Stimulated activated naive CD4-positive, alpha-beta T cell treated with Interleukin-2 at 50 U/mL for 16 hours (primary cell): Measurements from ENCODE around the gene ADORA1.

Experiments
- DNase-seq: peaks from one replicate; lab custom pipeline; 2025; lab: John Stamatoyannopoulos, UW

ADORA1 gene

DNA sequence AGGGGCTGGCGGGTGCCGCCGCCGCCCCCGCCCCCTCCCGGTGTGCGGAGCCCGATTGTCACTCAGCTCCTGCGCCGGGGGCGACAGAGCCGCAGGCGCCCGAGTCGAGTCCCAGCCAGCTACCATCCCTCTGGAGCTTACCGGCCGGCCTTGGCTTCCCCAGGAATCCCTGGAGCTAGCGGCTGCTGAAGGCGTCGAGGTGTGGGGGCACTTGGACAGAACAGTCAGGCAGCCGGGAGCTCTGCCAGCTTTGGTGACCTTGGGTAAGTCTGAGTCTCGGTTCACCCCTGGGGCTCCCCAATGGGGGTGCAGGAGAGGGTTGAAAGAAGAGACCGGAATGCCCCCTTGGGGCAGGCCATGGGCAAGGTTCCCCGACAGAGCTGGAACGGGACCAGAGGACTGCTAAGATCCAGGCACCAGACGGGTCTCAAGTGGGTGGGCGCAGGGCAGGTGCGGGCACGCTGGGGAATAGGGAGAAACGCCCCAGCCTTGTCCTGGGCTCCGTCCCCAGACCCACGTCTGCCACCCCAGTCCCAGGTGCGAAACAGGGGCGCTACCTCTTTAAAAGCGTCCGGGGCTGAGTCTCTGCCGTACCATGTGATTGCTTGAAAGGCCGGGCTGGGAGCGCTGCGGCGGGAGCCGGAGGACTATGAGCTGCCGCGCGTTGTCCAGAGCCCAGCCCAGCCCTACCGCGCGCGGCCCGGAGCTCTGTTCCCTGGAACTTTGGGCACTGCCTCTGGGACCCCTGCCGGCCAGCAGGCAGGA is at the start of gene ADORA1:
Gene ADORA1, plus strand, starts transcription at position 61 of the 765 bp plus-strand sequence. CDS start 1,116 bp downstream, outside the sequence.
- no peak for DNase-seq

DNA sequence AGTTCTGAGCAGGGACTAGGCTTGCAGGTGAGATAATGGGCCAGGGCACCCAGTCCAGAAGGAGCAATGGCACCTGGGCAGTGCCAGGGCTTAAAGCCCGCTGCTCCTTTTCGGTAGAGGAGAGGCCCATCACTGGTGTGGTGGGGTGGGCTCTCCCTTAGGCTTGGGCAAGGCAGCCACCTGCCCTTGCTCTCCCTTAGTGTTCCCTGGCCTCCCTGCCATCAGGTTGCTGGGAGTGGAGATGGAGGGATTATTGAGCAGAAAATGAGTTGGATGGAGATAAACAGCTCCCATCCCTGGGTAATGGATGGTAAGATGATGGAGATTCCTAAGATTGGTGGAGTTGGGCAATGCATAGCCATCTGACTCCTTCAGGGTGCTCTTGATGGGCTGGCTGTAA is 49.6 kb upstream of the ADORA1 start:
- DNase-seq, result no peak

DNA sequence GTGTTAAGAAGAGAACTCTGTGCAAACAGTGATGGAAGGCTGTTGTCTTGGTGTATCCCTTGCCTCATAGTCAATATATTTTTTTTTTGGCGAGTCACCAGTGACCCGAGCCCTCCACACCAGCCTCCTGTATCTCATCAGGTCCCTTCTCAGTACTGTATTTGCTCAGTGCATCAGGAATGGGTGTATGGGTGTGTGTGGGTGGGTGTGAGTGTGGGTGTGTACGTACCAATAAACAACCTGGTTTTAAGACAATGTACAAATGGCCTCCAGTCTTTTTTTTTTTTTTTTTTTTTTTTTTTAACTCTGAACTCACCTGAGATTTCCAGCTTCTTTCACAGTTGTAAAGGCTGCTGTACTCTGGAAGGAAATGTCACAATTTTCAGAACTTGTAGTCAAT is 49.0 kb upstream of the ADORA1 start:
- no peak for DNase-seq

DNA sequence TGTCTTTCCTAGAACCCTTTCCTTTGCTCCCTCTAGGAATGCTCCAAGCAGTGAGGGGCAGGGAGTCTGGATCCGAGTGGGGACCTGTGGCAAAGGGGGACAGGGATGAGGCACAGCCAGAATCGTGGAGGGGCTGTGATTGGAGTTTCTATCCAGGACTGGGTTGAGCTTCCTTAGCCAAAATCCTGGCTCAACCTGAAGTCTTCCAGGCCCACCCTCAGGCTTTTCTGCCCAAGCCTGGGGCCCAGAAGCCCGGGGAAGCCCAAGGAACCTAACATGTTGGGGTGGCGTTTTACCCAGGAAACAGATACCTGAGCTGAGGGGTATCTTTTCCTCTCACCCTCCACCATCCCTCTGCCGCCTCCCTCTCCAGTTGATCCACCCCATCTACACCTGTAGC is 47.1 kb upstream of the ADORA1 start:
- no peak for DNase-seq

DNA sequence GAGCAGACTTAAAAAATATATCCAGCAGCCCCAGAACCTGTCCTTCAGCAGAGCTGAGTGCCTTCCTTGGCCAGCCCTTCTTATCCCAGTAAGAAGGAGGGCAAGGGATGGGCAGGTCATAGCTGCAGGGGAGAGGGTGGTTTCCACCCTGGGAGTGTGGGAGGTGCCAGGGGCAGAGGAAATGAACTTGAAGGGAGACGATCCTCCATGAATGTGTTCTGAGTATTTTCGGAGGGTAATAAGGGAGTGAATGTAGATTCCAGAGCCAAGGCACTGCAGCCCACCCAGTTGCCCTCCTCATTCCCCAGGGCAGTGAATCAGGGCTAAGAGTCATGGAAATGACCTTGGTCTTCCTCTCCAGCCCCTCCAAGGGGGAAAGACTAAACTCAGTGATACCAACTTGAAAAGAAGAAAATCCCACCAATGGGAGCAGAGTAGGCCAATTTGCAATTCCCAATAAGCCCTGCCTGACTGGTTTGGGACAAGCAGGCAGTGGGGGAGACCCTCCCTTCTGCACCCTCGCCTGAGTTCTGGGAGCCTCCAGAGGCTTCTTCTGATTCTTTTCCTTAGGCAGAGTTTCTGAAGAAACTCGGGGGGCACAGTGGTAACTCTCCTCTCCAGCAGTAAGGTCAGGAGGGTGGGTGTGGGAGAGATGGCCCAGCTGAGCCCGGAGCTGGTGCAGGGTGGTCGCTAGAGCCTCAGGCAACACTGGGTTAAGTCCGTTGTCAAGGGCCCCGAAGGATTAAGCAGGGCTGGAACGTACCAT is 45.9 kb upstream of the ADORA1 start:
- DNase-seq, result no peak

DNA sequence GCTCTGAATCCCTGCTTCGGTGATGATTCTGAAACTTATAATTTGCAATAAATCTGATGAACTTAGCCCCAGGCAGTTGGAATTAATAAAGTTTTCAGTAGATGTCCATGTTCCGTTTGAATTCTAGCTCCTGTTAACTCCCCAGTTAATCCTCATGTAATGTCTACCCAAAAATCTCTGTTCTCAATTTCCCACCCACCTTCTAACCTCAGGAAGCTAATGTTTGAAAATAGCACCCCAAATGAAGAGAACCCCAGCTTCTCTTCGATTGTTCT is 45.4 kb upstream of the ADORA1 start:
- DNase-seq, result no peak

DNA sequence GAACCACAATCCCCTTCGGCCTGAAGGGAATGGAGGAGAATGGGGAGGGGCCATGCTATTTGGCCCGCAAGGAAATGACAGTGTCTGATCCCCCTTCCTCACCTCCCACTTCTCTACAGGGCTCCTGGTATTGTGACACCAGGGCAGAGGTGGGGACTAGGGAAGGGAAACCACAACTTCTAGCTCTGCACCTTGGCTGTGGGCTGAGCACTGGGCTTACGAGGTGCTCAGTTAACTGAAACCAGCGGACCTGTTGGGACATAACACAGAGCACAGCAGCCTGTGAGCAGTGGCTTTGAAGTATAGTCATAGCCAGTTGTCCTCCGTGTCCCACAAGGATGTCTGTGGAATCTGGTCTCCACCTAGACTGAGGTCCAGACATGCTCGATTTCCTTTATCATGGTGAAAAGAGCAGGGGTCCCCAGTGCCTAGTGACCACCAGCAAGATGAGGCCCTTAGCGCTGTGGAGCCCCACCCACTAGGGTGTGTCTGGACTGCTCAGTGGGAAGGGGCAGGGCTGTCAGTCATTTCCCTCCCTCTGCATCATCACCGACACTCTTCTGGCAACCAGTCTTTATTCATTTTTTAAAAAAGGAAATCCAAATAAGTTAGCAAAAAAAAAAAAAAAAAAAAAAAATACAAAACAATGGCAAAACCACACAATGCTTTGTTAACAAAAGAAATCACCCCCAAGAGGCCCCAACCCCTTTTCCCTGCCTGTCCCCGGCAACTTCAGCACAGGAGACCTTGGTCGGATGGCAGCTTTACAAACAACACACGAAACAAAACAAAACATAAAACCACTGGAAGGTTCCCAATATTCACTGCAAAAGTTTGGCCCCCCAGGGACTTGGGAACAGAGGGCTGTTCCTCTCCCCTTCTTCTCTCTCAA is 44.7 kb upstream of the ADORA1 start:
- no peak for DNase-seq

DNA sequence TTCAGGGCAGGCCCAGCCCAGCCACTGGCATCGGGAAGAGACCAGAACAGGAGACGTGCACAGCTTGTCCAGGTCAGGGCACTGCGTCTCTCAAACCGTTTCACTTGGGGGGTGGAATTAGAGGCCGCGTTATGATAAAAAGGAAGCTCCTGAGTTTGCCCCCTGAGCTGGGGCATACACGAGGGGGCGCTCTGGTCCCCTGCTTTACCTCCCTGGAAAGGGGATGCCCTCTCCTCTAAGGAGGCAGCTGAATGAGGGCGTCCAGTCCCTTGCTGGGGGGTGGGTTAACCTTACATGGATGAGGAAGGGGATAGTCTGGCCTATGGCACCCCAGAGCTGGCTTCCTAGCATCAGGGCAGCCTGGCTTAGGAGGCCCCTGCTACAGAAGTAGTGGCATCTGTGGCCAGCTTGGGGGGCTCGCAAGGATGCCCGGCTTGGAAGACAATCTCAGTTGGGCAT is 44.0 kb upstream of the ADORA1 start:
- DNase-seq, result no peak

DNA sequence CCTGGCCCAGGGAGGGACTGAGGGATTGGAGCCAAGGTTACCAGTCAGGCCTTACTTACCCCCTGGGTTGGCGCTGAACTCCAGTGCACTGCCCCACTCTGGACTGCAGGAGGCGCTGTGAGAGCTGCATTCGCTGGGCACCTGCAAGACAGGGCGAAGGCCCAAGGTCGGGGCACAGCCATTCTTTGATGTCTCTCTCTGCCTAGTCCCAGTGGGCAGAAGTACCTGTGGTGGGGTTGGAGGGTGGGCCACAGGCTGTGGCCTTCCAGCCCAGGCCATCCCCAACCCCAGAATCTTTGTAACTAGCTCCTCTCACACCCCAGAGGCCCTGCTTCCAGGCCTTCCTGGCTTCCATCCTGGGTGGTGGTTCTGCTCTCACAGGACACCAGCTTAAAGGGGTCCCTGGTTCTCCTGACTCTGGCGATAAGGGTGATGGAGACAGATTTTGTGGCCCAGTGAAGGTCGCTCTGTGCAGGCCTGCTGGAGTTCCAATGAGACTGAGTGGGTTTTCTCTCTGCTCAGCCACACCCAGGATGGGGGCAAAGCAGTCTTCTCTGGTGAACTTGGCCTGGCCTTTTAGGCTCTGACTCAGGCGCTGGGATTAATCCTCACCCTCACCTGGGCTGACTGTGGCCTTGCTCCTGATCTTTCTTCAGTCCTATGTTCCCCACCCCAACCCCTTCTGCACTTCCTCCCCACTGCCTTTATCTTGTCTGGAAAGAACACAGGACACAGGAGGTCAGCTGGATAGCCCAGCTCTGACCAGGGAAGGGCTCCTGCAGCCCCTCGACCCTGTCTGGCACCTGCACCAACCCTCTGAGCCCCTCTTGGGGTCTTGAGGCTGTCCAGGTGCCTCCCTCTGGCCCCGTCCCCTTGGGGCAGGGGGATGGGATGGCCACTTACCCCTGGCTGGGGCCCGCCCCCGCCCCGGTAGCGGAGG is 42.7 kb upstream of the ADORA1 start:
- DNase-seq, result no peak

DNA sequence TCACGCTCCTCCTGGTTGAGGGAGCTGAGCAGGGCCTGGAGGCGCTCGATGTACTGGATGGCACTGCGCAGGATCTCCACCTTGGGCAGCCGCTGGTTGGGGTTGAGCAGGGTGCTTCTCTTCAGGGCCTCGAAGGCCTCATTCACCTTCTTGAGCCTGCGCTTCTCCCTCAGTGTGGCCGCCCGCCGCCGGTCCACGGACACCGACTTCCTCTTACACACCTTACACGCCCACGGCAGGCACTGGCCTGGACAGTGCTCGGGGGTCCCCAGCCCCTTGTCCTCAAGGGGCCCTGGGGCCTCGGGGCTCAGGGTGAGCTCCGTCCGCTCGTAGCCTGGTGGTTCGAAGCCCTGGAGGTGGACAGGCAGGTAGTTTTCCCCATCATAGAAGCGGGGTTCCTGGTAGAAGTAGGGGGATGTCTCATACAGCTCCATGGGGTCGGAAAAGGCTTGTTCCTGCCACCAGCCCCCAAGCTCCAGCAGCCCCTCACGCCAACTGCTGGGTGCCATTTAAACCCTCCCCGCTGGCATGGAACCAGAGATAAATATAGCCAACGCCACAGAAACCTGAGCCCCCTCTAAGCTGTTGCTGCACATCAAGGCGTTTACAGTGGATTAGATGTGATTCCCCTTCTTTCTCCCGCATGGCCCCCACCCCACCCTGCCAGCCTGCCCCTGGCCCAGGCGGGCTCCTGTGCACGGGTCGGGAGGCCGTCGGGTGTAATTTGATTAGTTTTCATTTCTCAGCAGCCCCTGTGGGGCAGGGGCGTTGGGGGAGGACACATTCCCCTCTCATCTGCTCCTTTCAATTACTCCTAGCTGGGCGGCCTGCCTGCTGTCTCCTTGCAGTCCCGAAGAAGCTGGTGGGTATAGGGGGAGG is 41.8 kb upstream of the ADORA1 start, which contains the start of gene MYOG:
Gene MYOG, minus strand, starts transcription at position 485 of the 879 bp plus-strand sequence. Its CDS starts 51 bp downstream, at position 434.
- DNase-seq, result no peak

DNA sequence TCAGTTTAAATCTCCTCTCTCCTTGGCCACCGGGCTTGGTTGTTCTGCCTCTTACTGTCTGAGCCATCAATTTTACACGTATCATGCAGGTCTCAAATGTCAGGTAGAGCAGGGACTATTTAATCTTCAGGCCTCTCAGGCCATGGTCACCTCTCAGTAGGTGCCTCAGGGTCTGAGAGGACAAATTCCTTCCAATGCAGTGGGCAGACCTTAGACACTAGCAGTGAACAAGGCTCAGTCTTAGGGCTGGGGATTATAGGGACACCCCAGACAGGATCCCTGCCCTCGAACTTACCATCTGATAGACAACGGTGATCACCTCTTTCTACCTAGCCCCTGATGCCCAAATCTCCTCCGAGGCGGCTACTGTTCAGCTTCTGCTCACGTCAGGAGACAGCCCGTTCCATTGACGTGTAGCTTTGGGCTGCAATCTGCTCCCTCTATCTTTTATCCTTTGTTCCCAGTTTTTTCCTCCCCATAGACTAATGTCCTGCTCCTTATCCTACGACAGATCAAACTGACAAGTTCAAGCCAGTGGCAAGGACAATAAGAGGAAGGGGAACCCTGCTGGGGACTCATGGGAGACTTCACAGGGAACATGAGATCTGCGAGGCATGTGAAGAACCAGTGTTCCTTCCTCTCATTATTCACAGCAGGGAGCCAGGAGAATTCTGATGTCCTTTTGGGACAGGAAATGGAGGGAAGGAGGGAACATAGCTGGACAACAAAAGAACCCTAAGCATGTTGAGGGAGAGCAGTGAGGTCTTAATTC is 40.3 kb upstream of the ADORA1 start:
- DNase-seq, result no peak

DNA sequence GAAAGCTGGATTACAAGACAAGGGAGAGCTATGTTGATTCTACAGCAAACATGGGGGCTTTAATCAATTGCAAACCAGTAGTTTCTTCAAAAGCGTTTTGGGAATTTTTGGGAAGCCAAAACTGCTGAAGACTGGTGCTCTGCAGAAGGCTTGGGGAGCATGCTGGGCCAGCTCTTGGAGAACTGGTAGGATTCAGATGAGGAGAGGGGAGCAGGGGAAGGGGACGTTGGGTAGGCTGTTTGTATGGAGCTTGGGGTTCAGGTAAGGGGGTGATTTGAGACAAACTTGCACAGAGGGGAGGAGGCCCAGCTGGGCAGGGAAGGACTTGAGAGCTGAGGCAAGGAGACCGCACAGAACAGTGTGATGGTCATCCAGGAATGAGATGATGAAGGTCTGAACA is 39.1 kb upstream of the ADORA1 start:
- DNase-seq, result no peak

DNA sequence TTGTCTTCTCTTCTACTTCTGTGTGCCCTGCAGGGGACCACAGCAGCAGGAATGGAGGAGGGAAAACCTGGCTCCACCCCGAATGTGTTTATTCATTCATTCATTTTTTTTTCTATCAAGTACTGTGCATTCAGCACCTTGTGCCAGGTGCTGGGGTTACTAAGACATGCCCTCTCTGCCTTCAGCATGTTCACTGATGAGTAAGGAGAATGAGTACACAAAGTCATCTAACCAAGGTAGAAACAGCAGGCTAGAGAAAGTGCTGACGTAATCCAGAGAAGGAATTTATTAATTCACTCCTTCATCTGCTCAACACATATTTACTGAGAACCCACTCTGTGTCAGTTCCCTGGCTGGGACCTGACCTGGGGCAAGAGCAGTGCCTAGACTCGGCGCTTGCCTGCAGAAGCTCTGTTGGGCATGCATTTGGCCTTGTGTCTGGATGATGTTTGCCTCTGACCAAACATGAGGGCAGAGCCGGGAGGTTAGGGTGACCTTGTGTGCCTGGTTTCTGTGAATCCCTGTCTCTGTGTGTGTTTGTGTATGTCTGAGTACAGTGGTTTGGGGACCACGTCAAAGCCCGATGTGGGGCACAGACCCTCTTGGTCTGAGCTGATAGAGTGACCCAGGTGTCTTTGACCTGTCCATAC is 38.4 kb upstream of the ADORA1 start:
- DNase-seq, result no peak

DNA sequence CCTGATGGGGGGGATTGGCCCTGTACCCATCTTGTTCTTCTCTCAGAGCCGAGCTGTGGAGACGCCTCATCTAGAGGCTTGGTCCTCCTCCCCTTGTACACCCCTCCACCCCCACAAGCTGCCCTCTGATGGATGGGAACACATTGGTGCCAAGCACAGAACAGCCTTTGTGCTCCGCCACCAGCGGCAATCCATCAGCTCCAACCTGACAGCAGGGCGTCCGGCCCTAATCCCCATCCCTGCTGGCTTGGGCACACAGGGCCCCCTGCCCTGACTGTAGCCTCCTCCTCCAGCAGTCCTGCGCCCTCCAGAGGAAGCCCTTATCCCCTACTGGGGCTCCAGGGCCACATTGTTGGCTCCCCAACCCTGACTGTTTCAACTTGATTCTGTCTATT is 37.9 kb upstream of the ADORA1 start:
- DNase-seq, result no peak

DNA sequence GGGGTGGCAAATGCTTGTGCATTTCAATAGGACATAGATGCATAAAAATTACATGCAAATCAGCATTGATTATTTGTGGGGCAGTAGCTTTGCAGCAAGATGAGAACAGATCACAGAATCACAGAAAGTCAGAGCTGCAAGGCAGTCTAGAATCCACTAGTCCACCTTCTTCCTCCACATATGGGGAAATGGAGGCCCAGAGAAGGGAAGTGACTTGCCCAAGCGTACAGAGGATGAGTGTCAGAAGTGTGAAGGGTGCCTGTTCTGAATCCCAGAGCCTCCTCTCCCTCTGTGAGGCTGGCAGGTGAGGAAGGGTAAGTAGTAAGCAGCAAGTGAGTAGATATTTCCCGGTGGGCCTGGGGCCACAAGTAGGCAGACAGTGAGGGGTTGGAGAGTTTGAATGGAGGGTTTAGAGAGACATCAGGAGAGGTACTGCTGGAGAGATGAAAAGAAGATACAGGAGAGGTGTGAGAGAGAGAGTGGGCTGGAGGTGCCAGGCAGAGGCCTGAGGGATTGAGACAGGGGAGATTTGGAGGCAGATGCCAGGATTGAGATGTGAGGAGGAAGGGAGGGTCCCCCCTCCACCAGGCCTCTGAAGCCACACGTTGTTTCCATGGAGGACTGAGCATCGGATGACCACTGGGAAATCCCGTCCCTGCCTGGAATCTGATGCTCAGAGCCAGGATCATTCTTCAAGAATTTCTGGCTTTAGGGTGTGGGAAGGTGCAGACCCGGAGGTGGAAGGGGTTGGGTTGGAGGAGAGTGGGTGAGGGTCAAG is 36.9 kb upstream of the ADORA1 start:
- no peak for DNase-seq

DNA sequence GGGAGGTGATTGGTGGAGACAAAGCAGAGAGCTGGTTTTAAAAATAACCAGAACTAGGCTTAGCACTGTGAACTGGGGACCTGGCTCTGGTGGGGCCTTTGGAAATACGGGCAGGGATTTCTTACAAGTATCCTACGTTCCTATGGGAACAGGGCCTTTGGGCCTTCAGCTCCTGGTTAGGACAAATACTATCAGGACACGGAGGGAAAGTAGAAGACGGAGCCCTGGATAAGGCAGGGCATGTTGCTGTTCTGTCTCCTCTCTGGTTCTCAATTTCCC is 36.4 kb upstream of the ADORA1 start:
- DNase-seq, result no peak

DNA sequence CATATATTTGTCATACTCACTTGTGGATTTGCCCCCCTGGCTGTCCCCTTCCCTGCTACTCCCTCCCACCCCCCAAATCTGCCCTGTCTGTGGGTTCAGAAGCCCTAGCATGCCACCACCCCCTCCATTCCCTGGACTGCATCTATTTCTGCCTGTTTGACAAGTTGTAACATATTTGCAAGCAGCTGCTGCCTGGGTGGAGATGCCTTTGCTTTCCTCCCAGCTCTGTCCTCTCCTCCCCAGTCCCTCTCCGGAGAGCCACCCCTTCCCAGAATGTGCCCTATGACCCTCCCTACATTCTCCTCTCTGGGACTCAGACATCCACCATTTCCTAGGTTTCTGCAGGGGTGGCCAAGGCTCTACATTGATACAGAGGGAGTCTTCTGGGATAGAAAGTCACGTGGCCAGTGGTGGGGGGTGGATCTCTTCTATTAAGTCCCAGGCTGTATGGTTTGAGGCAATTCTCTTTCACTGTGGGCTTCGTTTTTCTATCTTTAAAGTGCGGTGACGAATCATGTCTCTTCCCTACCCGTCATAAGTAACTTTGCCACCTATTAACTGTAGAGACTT is 35.7 kb upstream of the ADORA1 start:
- no peak for DNase-seq

DNA sequence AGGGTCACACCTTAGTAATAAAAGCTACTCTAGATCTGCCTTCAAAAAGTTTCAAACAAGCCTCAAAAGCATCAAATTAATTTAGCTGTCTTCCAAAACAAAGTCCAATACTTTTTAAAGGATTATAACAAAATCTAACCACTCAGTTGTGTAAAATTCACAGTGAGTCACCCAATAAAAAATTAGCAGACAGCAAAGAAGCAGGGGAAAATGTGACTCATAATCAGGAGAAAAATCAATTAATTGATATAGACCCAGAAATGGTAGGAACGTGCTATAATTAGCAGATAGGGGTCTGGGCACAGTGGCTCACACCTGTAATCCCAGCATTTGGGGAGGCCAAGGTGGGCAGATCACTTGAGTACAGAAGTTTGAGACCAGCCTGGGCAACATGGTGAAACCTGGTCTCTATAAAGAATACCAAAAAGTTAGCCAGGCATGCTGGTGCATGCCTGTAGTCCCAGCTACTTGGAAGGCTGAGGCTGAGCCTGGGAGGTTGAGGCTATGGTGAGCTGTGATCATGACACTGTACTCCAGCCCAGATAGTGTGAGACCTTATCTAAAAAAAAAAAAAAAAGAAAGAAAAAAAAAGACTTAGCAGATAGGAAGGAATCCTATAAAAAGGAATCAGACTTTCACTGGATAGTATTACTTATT is 33.6 kb upstream of the ADORA1 start:
- DNase-seq, result no peak
